Measurements from ENCODE around the gene FBXL3.

DNA sequence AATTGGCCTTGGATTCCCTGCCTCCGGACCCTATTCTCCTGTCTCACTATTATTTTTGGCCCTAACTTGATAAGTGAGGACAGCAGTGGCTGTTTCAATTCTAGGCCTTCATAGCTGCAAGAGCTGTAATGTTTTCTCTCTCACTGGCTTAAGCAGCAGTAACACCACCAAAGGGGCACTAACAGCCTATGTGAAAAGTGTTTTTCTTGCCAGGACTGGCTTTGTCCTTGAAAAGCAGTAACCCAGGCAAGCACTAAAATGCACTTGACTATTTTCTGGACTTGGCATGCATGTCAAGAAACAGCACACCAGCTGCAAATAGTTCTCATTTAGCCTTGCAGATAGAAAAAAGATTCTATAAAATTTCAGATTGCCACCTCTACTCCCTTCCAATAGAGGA, 9.3 kb upstream of the FBXL3 start:
- TF ChIP-seq POLR2AphosphoS5 (IDR thresholded peaks at IDR 0.05; ENCODE audit: low read depth, low read length) (no peak), TAF1 (IDR thresholded peaks at IDR 0.05; ENCODE audit: borderline replicate concordance, insufficient read depth, low read length) (no peak)
- TF ChIP-seq, protein P1, sequence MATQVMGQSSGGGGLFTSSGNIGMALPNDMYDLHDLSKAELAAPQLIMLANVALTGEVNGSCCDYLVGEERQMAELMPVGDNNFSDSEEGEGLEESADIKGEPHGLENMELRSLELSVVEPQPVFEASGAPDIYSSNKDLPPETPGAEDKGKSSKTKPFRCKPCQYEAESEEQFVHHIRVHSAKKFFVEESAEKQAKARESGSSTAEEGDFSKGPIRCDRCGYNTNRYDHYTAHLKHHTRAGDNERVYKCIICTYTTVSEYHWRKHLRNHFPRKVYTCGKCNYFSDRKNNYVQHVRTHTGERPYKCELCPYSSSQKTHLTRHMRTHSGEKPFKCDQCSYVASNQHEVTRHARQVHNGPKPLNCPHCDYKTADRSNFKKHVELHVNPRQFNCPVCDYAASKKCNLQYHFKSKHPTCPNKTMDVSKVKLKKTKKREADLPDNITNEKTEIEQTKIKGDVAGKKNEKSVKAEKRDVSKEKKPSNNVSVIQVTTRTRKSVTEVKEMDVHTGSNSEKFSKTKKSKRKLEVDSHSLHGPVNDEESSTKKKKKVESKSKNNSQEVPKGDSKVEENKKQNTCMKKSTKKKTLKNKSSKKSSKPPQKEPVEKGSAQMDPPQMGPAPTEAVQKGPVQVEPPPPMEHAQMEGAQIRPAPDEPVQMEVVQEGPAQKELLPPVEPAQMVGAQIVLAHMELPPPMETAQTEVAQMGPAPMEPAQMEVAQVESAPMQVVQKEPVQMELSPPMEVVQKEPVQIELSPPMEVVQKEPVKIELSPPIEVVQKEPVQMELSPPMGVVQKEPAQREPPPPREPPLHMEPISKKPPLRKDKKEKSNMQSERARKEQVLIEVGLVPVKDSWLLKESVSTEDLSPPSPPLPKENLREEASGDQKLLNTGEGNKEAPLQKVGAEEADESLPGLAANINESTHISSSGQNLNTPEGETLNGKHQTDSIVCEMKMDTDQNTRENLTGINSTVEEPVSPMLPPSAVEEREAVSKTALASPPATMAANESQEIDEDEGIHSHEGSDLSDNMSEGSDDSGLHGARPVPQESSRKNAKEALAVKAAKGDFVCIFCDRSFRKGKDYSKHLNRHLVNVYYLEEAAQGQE (IDR thresholded peaks at IDR 0.05; ENCODE audit: insufficient read depth in 1 of 2, low read depth in 2 of 2, low read length in 2 of 2), result no peak

Measured in PFSK-1 (cell line).